OCI-LY7 (cell line): ENCODE results near the gene WSB2. TPM values are rescaled to one million over a fixed set of nuclear protein-coding genes. Genes with fewer than 3 reads are reported as not detected.
"Not testable (repeated sequence)": the region's sequence is repeated elsewhere in the genome, so short reads cannot be mapped to it uniquely, and the experiment has no call there.

Source experiments
- BruUV-seq: library from RNA; stranded (reverse); fragments of 400-500 nt; replicated peaks from 2 replicates; lab custom pipeline; 2021; lab: Mats Ljungman, UMichigan
- CTCF ChIA-PET: fragments of 300-600 bp; sonication (Branson Sonifier 250); formaldehyde crosslinking; loops from one replicate; lab custom pipeline; 2022; ENCODE audit warnings: antibody characterized with exemption; ENCODE audit not compliant: unreplicated experiment; lab: Charles Lee
- POLR2A ChIA-PET: fragments of 300-600 bp; sonication (Branson Sonifier 250); formaldehyde crosslinking; loops from one replicate; lab custom pipeline; 2022; ENCODE audit warnings: antibody characterized with exemption; lab: Charles Lee
- DNase-seq: peaks from one replicate; pipeline ENCODE4 v3.0.0-alpha.2; 2015; ENCODE audit warnings: low spot score
- H2AFZ ChIP-seq: fragments of 200-600 bp; sonication (generic), shearing (Covaris generic); 2 replicates; pipeline ENCODE4 v1.6.1; 2014; ENCODE audit warnings: mild to moderate bottlenecking, antibody characterized with exemption, low read length, moderate library complexity
- H3K27ac ChIP-seq: fragments of 200-600 bp; sonication (generic); 2 replicates; pipeline ENCODE4 v1.5.1; 2014; ENCODE audit warnings: mixed run types, low read depth, mild to moderate bottlenecking, moderate library complexity, low read length, inconsistent platforms; ENCODE audit not compliant: poor library complexity, severe bottlenecking
- H3K36me3 ChIP-seq: fragments of 200-600 bp; sonication (generic); 2 replicates; pipeline ENCODE4 v1.6.1; 2014; ENCODE audit warnings: mild to moderate bottlenecking, antibody characterized with exemption, low read length, moderate library complexity, mixed read lengths; ENCODE audit not compliant: insufficient read depth
- H3K4me1 ChIP-seq: fragments of 200-600 bp; sonication (generic); 2 replicates; pipeline ENCODE4 v1.5.1; 2014; ENCODE audit warnings: mild to moderate bottlenecking, low read length; ENCODE audit not compliant: insufficient read depth, poor library complexity, severe bottlenecking
- H3K4me2 ChIP-seq: fragments of 200-600 bp; sonication (generic); 2 replicates; pipeline ENCODE4 v1.6.1; 2014; ENCODE audit warnings: mild to moderate bottlenecking, low read length
- H3K4me3 ChIP-seq: fragments of 200-600 bp; sonication (generic); 2 replicates; pipeline ENCODE4 v1.5.1; 2014; ENCODE audit warnings: mild to moderate bottlenecking, low read depth, low read length; ENCODE audit not compliant: poor library complexity, severe bottlenecking
- H3K79me2 ChIP-seq: fragments of 200-600 bp; sonication (generic); 2 replicates; pipeline ENCODE4 v1.6.1; 2016; ENCODE audit warnings: low read depth, mild to moderate bottlenecking, low read length, moderate library complexity, mixed read lengths; ENCODE audit not compliant: insufficient read depth
- H3K9me2 ChIP-seq: fragments of 200-600 bp; sonication (generic); 2 replicates; pipeline ENCODE4 v1.6.1; 2016; ENCODE audit warnings: mild to moderate bottlenecking, low read length, mixed read lengths; ENCODE audit not compliant: insufficient read depth
- H3K9me3 ChIP-seq: fragments of 200-600 bp; sonication (generic); 2 replicates; pipeline ENCODE4 v1.6.1; 2014; ENCODE audit warnings: mild to moderate bottlenecking, mixed run types, low read length, mixed read lengths
- H4K20me1 ChIP-seq: fragments of 200-600 bp; sonication (generic); 2 replicates; pipeline ENCODE4 v1.6.1; 2014; ENCODE audit warnings: mild to moderate bottlenecking, antibody characterized with exemption, low read length, moderate library complexity, mixed read lengths; ENCODE audit not compliant: insufficient read depth
- EZH2phosphoT487 ChIP-seq: fragments of 200-600 bp; sonication (generic); IDR thresholded peaks from 2 replicates; pipeline ENCODE4 v1.6.1; 2018; ENCODE audit warnings: low read depth, borderline replicate concordance, mild to moderate bottlenecking, mixed run types, antibody characterized with exemption, low read length, moderate library complexity, mixed read lengths
- intact Hi-C: fragments of 100-400 bp; cut with micrococcal nuclease; formaldehyde crosslinking; loops from one replicate; pipeline ENCODE4 v1.10.0; 2022; ENCODE audit not compliant: unreplicated experiment
- total RNA-seq, 2 experiments: library from RNA; depleted of rRNA in 1 of 2; stranded (reverse); fragments of >200 nt in 1 of 2; shearing (Covaris generic) in 1 of 2; gene quantifications; 2 replicates each; pipeline ENCODE4 v1.2.3, GENCODE V29; 2014 to 2022
- TF ChIP-seq, protein P1 (sequence below): fragments of 200-600 bp; sonication (generic); conservative IDR thresholded peaks from 2 replicates; pipeline ENCODE4 v1.5.1; 2014; ENCODE audit warnings: mild to moderate bottlenecking, antibody characterized with exemption, low read length, moderate library complexity, mixed read lengths

Gene WSB2
- total RNA-seq, 2 experiments from 2014 or later, result 31.9 to 34.4 TPM

DNA sequence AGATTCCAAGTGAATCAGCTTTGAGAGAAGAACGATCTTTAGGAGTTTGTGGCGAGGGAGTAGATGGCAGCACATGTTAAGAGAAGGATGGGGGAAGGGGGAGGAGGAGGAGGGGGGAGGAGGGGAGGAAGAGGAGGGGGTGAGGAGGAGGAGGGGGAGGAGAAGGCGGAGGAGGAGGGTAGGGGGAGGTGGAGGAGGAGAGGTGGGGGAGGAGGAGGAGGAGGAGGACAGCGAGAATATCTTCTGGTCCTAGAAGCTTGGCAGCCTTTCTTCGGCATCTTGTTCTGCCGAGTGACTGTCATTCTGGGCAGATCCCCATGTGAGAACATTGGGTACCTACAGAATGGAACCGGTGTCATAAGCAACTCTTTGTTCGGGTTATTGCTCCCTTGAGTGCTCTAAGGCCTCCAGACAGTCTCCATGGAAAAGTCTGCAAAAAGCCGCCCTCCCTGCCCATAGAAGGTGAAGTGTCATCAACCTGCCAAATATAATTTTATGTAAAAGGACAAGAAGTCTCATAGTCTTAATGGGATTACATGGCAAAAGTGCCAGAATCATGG lies 37.6 kb downstream of the WSB2 start:
- TF ChIP-seq EZH2phosphoT487, result no peak
- TF ChIP-seq, protein P1, sequence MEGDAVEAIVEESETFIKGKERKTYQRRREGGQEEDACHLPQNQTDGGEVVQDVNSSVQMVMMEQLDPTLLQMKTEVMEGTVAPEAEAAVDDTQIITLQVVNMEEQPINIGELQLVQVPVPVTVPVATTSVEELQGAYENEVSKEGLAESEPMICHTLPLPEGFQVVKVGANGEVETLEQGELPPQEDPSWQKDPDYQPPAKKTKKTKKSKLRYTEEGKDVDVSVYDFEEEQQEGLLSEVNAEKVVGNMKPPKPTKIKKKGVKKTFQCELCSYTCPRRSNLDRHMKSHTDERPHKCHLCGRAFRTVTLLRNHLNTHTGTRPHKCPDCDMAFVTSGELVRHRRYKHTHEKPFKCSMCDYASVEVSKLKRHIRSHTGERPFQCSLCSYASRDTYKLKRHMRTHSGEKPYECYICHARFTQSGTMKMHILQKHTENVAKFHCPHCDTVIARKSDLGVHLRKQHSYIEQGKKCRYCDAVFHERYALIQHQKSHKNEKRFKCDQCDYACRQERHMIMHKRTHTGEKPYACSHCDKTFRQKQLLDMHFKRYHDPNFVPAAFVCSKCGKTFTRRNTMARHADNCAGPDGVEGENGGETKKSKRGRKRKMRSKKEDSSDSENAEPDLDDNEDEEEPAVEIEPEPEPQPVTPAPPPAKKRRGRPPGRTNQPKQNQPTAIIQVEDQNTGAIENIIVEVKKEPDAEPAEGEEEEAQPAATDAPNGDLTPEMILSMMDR, result no peak
- BruUV-seq, result no TSS peak
- no peak for DNase-seq
- H3K9me3 ChIP-seq, result no peaks in the 10 kb centered on the region
- H3K79me2 ChIP-seq, result peaks cover 6% of the 10 kb centered on the region; the same call in 1 of the 2 replicates
- no peak overlapping the region for H3K4me3 ChIP-seq
- intact Hi-C loops, result no loop called here
- no peaks in the 10 kb centered on the region for H4K20me1 ChIP-seq
- POLR2A ChIA-PET, result no interaction called here
- H3K36me3 ChIP-seq, result peaks cover 95% of the 10 kb centered on the region
- H3K27ac ChIP-seq, result no peak overlapping the region
- H3K4me2 ChIP-seq, result no peak overlapping the region
- H2AFZ ChIP-seq, result no peak overlapping the region
- H3K9me2 ChIP-seq, result no peaks in the 10 kb centered on the region
- CTCF ChIA-PET, result no interaction called here
- H3K4me1 ChIP-seq, result peaks cover 5% of the 10 kb centered on the region

DNA sequence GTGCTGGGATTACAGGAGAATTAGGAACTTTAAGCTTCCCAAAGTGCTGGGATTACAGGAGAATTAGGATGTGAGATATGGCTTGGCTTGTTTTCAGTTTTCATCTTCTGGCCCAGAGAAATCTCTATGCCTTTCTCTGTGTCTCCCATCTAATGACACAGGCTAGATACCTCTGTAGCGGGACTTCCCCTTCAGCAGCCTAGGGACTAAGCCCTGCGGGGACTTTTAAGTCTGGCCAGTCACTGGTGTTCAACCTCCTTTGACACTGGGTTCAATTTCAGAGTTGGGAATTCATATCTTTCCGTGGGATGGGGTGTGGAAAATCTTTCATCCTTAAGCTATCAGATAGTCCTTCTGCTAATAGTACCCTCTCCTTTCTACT lies 38.3 kb downstream of the WSB2 start:
- ChIA-PET CTCF (no interaction called here), POLR2A (interaction anchor here (0.7 kb wide), 1 partner anchor 94 kb away, joined by 3 read pairs; no protein-coding TSS in a partner anchor)
- intact Hi-C loops, result no loop called here
- Histone ChIP-seq H3K4me2 (no peak overlapping the region), H3K79me2 (peaks cover 13% of the 10 kb centered on the region), H3K4me3 (no peak overlapping the region), H3K4me1 (peaks cover 11% of the 10 kb centered on the region), H2AFZ (no peak overlapping the region), H3K9me3 (no peaks in the 10 kb centered on the region), H4K20me1 (peaks cover 6% of the 10 kb centered on the region), H3K36me3 (peaks cover 95% of the 10 kb centered on the region), H3K9me2 (no peaks in the 10 kb centered on the region), H3K27ac (no peak overlapping the region)
- no TSS peak for BruUV-seq
- DNase-seq, result no peak
- TF ChIP-seq, protein P1, result no peak
- TF ChIP-seq EZH2phosphoT487, result no peak

GRCh38 chr12:118022097-118022727 lies 38.8 kb downstream of the WSB2 start:
- Histone ChIP-seq H3K4me1 (peaks cover 14% of the 10 kb centered on the region), H4K20me1 (peaks cover 10% of the 10 kb centered on the region), H3K79me2 (peaks cover 18% of the 10 kb centered on the region), H3K36me3 (peaks cover 91% of the 10 kb centered on the region)
- intact Hi-C loops, H3K9me3 ChIP-seq, H3K4me3 ChIP-seq, BruUV-seq, CTCF ChIA-PET, H3K4me2 ChIP-seq, H2AFZ ChIP-seq, DNase-seq, H3K9me2 ChIP-seq, H3K27ac ChIP-seq: not testable (repeated sequence)
- POLR2A ChIA-PET, result interaction anchor here (0.7 kb wide), 1 partner anchor 94 kb away, joined by 3 read pairs; no protein-coding TSS in a partner anchor
